Chondrocyte (in vitro differentiated cells): ENCODE measurements around the gene YLPM1. TPM values are rescaled to one million over a fixed set of nuclear protein-coding genes. Genes with fewer than 3 reads are reported as not detected.

ENCODE experiments used
- DNase-seq: peaks from one replicate; pipeline ENCODE4 v3.0.0; 2021; ENCODE audit warnings: mixed read lengths, low spot score
- H3K27ac Mint-ChIP-seq: one replicate; pipeline ENCODE4 v1.8.0; 2021; ENCODE audit warnings: mild to moderate bottlenecking, moderate library complexity, mixed read lengths; ENCODE audit not compliant: unreplicated experiment
- H3K27me3 Mint-ChIP-seq: 2 replicates; pipeline ENCODE4 v1.8.0; 2021; ENCODE audit warnings: low read depth, mixed read lengths
- H3K36me3 Mint-ChIP-seq: 2 replicates; pipeline ENCODE4 v1.8.0; 2021; ENCODE audit warnings: low read depth, mixed read lengths
- H3K4me1 Mint-ChIP-seq: 2 replicates; pipeline ENCODE4 v1.8.0; 2021; ENCODE audit warnings: low read depth, mild to moderate bottlenecking, mixed read lengths
- H3K4me3 Mint-ChIP-seq: one replicate; pipeline ENCODE4 v1.8.0; 2021; ENCODE audit warnings: mild to moderate bottlenecking, moderate library complexity, mixed read lengths; ENCODE audit not compliant: unreplicated experiment
- H3K9me3 Mint-ChIP-seq: 2 replicates; pipeline ENCODE4 v1.8.0; 2021; ENCODE audit warnings: low read depth, mixed read lengths
- long read RNA-seq: library from polyadenylated mRNA; stranded (forward); transcript quantifications from one replicate; pipeline ENCODE4 v2.0.0, GENCODE V29; 2021
- total RNA-seq: library from RNA; stranded (reverse); gene quantifications from 3 replicates; pipeline ENCODE4 v1.2.1, GENCODE V29; 2021
- TF ChIP-seq, protein P1 (sequence below): fragments of 200-600 bp; sonication (generic); IDR thresholded peaks from 2 replicates; pipeline ENCODE4 v1.5.0; 2021; ENCODE audit warnings: antibody characterized with exemption, mild to moderate bottlenecking, moderate library complexity

Gene YLPM1, protein sequence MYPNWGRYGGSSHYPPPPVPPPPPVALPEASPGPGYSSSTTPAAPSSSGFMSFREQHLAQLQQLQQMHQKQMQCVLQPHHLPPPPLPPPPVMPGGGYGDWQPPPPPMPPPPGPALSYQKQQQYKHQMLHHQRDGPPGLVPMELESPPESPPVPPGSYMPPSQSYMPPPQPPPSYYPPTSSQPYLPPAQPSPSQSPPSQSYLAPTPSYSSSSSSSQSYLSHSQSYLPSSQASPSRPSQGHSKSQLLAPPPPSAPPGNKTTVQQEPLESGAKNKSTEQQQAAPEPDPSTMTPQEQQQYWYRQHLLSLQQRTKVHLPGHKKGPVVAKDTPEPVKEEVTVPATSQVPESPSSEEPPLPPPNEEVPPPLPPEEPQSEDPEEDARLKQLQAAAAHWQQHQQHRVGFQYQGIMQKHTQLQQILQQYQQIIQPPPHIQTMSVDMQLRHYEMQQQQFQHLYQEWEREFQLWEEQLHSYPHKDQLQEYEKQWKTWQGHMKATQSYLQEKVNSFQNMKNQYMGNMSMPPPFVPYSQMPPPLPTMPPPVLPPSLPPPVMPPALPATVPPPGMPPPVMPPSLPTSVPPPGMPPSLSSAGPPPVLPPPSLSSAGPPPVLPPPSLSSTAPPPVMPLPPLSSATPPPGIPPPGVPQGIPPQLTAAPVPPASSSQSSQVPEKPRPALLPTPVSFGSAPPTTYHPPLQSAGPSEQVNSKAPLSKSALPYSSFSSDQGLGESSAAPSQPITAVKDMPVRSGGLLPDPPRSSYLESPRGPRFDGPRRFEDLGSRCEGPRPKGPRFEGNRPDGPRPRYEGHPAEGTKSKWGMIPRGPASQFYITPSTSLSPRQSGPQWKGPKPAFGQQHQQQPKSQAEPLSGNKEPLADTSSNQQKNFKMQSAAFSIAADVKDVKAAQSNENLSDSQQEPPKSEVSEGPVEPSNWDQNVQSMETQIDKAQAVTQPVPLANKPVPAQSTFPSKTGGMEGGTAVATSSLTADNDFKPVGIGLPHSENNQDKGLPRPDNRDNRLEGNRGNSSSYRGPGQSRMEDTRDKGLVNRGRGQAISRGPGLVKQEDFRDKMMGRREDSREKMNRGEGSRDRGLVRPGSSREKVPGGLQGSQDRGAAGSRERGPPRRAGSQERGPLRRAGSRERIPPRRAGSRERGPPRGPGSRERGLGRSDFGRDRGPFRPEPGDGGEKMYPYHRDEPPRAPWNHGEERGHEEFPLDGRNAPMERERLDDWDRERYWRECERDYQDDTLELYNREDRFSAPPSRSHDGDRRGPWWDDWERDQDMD (N-terminal part only)
- total RNA-seq: 51.3 to 85.0 TPM (median 51.8 TPM) in 3 replicates
- long read RNA-seq, partial matches to known transcripts: 14 of 15 reads
- long read RNA-seq, other reads (novel, unspliced or antisense): 1 of 15 reads

- Mint-ChIP-seq H3K27ac (peak within 1 kb of the TSS; percentile 94), H3K4me3 (peak within 1 kb of the TSS; percentile 85), H3K9me3 (no peaks in the 10 kb centered on the region), H3K4me1 (peaks cover 52% of the 10 kb centered on the region), H3K36me3 (no peaks in the 10 kb centered on the region), H3K27me3 (no peaks in the 10 kb centered on the region)
- TF ChIP-seq, protein P1, sequence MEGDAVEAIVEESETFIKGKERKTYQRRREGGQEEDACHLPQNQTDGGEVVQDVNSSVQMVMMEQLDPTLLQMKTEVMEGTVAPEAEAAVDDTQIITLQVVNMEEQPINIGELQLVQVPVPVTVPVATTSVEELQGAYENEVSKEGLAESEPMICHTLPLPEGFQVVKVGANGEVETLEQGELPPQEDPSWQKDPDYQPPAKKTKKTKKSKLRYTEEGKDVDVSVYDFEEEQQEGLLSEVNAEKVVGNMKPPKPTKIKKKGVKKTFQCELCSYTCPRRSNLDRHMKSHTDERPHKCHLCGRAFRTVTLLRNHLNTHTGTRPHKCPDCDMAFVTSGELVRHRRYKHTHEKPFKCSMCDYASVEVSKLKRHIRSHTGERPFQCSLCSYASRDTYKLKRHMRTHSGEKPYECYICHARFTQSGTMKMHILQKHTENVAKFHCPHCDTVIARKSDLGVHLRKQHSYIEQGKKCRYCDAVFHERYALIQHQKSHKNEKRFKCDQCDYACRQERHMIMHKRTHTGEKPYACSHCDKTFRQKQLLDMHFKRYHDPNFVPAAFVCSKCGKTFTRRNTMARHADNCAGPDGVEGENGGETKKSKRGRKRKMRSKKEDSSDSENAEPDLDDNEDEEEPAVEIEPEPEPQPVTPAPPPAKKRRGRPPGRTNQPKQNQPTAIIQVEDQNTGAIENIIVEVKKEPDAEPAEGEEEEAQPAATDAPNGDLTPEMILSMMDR: peak; percentile 79
- DNase-seq: peak; percentile 95
These were observed at the start of gene YLPM1 for GRCh38 chr14:74762917-74763802. Gene YLPM1, plus strand, starts transcription at chr14:74763316. Its CDS starts 174 bp downstream, at chr14:74763490.

DNA sequence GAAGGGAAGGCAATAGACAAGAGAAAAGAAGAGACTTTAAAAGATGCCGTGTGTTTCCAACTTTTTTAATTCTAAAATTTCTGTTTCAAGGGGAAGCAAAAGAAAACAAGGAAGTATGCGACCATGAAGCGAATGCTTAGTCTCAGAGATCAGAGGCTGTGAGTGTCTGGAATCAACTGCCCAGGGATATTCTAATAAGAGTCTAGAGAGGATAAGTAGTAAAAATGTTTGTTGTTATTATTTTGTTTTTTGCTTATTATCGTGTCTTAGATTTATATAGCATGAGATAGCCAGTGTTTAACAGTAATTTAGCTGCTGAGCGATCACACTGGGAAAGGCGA, 49.8 kb upstream of the YLPM1 start:
- Mint-ChIP-seq H3K27me3 (no peaks in the 10 kb centered on the region), H3K4me1 (peaks cover 44% of the 10 kb centered on the region), H3K9me3 (no peaks in the 10 kb centered on the region), H3K4me3 (peak overlapping the region; percentile 98), H3K36me3 (peaks cover 7% of the 10 kb centered on the region), H3K27ac (peak overlapping the region; percentile 98)
- DNase-seq: no peak
- TF ChIP-seq, protein P1: no peak

DNA sequence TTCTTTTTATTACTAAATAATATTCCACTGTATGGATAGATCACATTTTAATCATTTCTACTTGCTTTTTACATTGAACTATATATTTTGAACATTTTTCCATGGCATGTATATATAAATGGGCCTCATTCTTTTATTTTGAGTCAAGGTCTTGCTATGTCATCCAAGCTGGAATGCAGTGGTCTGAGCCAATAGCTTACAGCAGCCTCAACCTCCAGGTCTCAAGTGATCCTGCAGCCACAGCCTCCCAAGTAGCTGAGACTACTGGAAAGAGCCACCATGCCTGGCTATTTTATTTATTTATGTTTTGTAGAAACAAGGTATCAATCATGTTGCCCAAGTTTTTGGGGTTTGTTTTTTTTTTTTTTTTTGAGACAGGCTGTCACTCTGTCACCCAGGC, 42.6 kb upstream of the YLPM1 start:
- TF ChIP-seq, protein P1: no peak
- Mint-ChIP-seq H3K27me3 (no peaks in the 10 kb centered on the region), H3K4me1 (peaks cover 7% of the 10 kb centered on the region), H3K36me3 (peaks cover 19% of the 10 kb centered on the region), H3K27ac (no peak overlapping the region), H3K9me3 (no peaks in the 10 kb centered on the region), H3K4me3 (no peak overlapping the region)
- DNase-seq: no peak

DNA sequence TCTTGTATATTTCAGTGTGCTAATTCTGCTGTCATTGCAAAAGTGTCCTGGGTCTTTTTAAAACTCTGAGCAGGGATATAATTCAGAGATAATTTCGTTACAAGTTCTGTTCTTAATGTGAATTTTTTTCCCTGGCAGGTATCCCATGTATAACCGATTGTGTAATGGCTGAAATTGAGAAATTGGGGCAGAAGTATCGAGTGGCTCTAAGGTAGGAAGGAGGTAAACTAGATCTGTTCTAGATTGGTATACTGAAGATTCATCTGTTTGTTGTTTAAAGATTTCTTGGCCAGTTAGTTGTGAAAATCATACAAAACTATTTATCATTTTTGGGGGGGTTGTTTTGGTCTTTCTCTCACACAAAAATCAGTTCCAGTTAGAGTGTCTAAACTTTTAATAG, 40.0 kb upstream of the YLPM1 start:
- Mint-ChIP-seq H3K9me3 (no peaks in the 10 kb centered on the region), H3K4me3 (no peak overlapping the region), H3K4me1 (peaks cover 7% of the 10 kb centered on the region), H3K27me3 (no peaks in the 10 kb centered on the region), H3K27ac (no peak overlapping the region), H3K36me3 (peaks cover 18% of the 10 kb centered on the region)
- TF ChIP-seq, protein P1: no peak
- no peak for DNase-seq
